Transverse colon (tissue), 4 donors: ENCODE data around the gene SNX12. TPM values are rescaled to one million over a fixed set of nuclear protein-coding genes. Genes with fewer than 3 reads are reported as not detected.

ENCODE experiments used
- DNase-seq: peaks from one replicate; pipeline ENCODE4 v3.0.0-alpha.2; 2019
- H3K27ac ChIP-seq, 4 donors: fragments of 200-600 bp; sonication (generic); 2 replicates each; pipeline ENCODE4 v1.5.1; 2016 to 2018; ENCODE audit warnings: inconsistent platforms in 4 of 4
- H3K27me3 ChIP-seq: fragments of 200-600 bp; sonication (generic); 2 replicates; pipeline ENCODE4 v1.5.1; 2017; ENCODE audit warnings: inconsistent platforms
- H3K36me3 ChIP-seq, 4 donors: fragments of 200-600 bp; sonication (generic); 2 replicates each; pipeline ENCODE4 v1.5.1; 2017 to 2019; ENCODE audit warnings: inconsistent platforms in 4 of 4
- H3K4me1 ChIP-seq, 4 donors: fragments of 200-600 bp; sonication (generic); 2 replicates each; pipeline ENCODE4 v1.5.1; 2017 to 2020; ENCODE audit warnings: inconsistent platforms in 4 of 4
- H3K4me3 ChIP-seq, 4 donors: fragments of 200-600 bp; sonication (generic); 1 replicate in 1 of 4; 2 replicates in 3 of 4; pipeline versions ENCODE4 v1.5.1 to v1.6.1; 2017 to 2019; ENCODE audit warnings: inconsistent platforms in 4 of 4
- H3K9me3 ChIP-seq, 2 donors: fragments of 200-600 bp; sonication (generic); 2 replicates each; pipeline ENCODE4 v1.5.1; 2017 to 2019; ENCODE audit warnings: inconsistent platforms in 2 of 2
- CTCF ChIP-seq, 5 experiments: fragments of 200-600 bp in 3 of 5; fragments of 450-650 bp in 2 of 5; sonication (generic) in 3 of 5; IDR thresholded peaks; 1 replicate in 2 of 5; 2 replicates in 3 of 5; pipeline ENCODE4 v1.5.1; 2016 to 2017; ENCODE audit warnings: antibody characterized with exemption in 5 of 5, inconsistent platforms in 3 of 5, mild to moderate bottlenecking in 2 of 5, moderate library complexity in 1 of 5
- EP300 ChIP-seq: sonication (generic); formaldehyde crosslinking; IDR thresholded peaks from one replicate; pipeline ENCODE4 v1.6.1; 2017; ENCODE audit warnings: antibody characterized with exemption, low read depth
- POLR2A ChIP-seq: fragments of 450-650 bp; IDR thresholded peaks from one replicate; pipeline ENCODE4 v1.6.1; 2016; ENCODE audit warnings: antibody characterized with exemption, mild to moderate bottlenecking, moderate library complexity
- POLR2AphosphoS5 ChIP-seq, 3 donors: sonication (generic); formaldehyde crosslinking; IDR thresholded peaks; one replicate each; pipeline ENCODE4 v1.6.1; 2016; ENCODE audit warnings: antibody characterized with exemption in 3 of 3
- WGBS, 2 donors: methylation state at CpG; one replicate each; pipeline ENCODE4 v1.1.5; 2018; ENCODE audit warnings: low coverage in 1 of 2; 5-methylcytosine and 5-hydroxymethylcytosine counted together
- in situ Hi-C, 4 donors: fragments of 200-750 bp; cut with MboI; loops; one replicate each; pipeline versions ENCODE4 v1.15.0 to v1.15.1; 2017; ENCODE audit warnings: low sequenced_read_pairs in 3 of 4, low pct_ligation_motif_present in 1 of 4, low pct_unique_long_range_greater_than_20kb in 1 of 4
- intact Hi-C: fragments of 100-400 bp; cut with DNase I; formaldehyde crosslinking; loops from one replicate; pipeline ENCODE4 v1.15.1; 2023; ENCODE audit warnings: low total_unique reads
- total RNA-seq, 4 donors: library from RNA; depleted of rRNA; stranded (reverse); fragments of >200 nt; gene quantifications; one replicate each; pipeline ENCODE4 v1.1.0, GENCODE V29; 2016

SNX12 gene
- total RNA-seq, 4 donors from 2014 or later = 16.8 to 69.5 (median 35.0) TPM

GRCh38 chrX:71091263-71091662, 23.1 kb upstream of the SNX12 start:
- Histone ChIP-seq H3K4me1 (peaks cover 0 to 7% (median 2%) of the 10 kb centered on the region in 4 donors), H3K9me3 (no peaks in the 10 kb centered on the region), H3K27me3 (no peaks in the 10 kb centered on the region), H3K36me3 (no peaks in the 10 kb centered on the region), H3K27ac (no peak overlapping the region), H3K4me3 (no peak overlapping the region)
- intact Hi-C loops (no loop called here), in situ Hi-C loops (loop anchor here in 1 of 4 donors (25.0 kb wide), 1 partner anchor 96 kb away; no protein-coding TSS in a partner anchor)
- TF ChIP-seq POLR2AphosphoS5 (IDR thresholded peaks at IDR 0.05) = no peak
- TF ChIP-seq EP300 = no peak
- TF ChIP-seq CTCF (IDR thresholded peaks at IDR 0.05) = no peak
- no peak for TF ChIP-seq POLR2A
- DNase-seq = no peak
- 76 to 83% methylated on average over 3 to 5 of the region's 5 CpGs for WGBS, 2 donors

- H3K36me3 ChIP-seq = no peaks in the 10 kb centered on the region
- no peak overlapping the region for H3K4me3 ChIP-seq
- 35 to 57% methylated on average over 1 to 4 of the region's 4 CpGs for whole genome bisulfite sequencing, 2 donors
- DNase-seq = no peak
- no peaks in the 10 kb centered on the region for H3K9me3 ChIP-seq
- TF ChIP-seq EP300 (no peak), POLR2AphosphoS5 (IDR thresholded peaks at IDR 0.05) (no peak), POLR2A (no peak), CTCF (IDR thresholded peaks at IDR 0.05) (no peak)
- no peaks in the 10 kb centered on the region for H3K27me3 ChIP-seq
- in situ Hi-C loops (loop anchor here in 1 of 4 donors (25.0 kb wide), 1 partner anchor 101 kb away; no protein-coding TSS in a partner anchor), intact Hi-C loops (no loop called here)
- H3K27ac ChIP-seq = no peak overlapping the region
- H3K4me1 ChIP-seq = no peaks in the 10 kb centered on the region
Measured at GRCh38 chrX:71085900-71086299, 17.8 kb upstream of the SNX12 start.

- Histone ChIP-seq H3K36me3 (no peaks in the 10 kb centered on the region), H3K9me3 (no peaks in the 10 kb centered on the region), H3K4me1 (no peaks in the 10 kb centered on the region), H3K27me3 (no peaks in the 10 kb centered on the region), H3K27ac (no peak overlapping the region), H3K4me3 (no peak overlapping the region)
- intact Hi-C loops (no loop called here), in situ Hi-C loops (loop anchor here in 1 of 4 donors (25.0 kb wide), 1 partner anchor 104 kb away; no protein-coding TSS in a partner anchor)
- TF ChIP-seq POLR2AphosphoS5 (IDR thresholded peaks at IDR 0.05) = no peak
- TF ChIP-seq CTCF (IDR thresholded peaks at IDR 0.05) = no peak
- no peak for TF ChIP-seq POLR2A
- TF ChIP-seq EP300 = no peak
- 60 to 88% methylated on average over 1 to 4 of the region's 4 CpGs for WGBS, 2 donors
- DNase-seq = no peak
Measured at GRCh38 chrX:71082822-71083221, 14.7 kb upstream of the SNX12 start.

- no peak for DNase-seq
- Histone ChIP-seq H3K4me1 (no peaks in the 10 kb centered on the region), H3K4me3 (no peak overlapping the region), H3K27ac (no peak overlapping the region), H3K9me3 (no peaks in the 10 kb centered on the region), H3K36me3 (no peaks in the 10 kb centered on the region), H3K27me3 (no peaks in the 10 kb centered on the region)
- in situ Hi-C loops = loop anchor here in 1 of 4 donors (25.0 kb wide), 1 partner anchor 105 kb away; no protein-coding TSS in a partner anchor
- TF ChIP-seq POLR2A (no peak), POLR2AphosphoS5 (IDR thresholded peaks at IDR 0.05) (no peak), EP300 (no peak), CTCF (IDR thresholded peaks at IDR 0.05) (no peak)
- intact Hi-C loops = no loop called here
- WGBS, 2 donors = 80% methylated on average over 5 of the region's 5 CpGs; no CpG with 5 or more reads in 1 of the 2 donors
Measured at GRCh38 chrX:71082124-71082647, 14.1 kb upstream of the SNX12 start.
